Midbrain (tissue), 1 donor: ENCODE data around the gene RASIP1.
"Not testable (repeated sequence)": the region's sequence is repeated elsewhere in the genome, so short reads cannot be mapped to it uniquely, and the experiment has no call there.

ENCODE experiments used
- DNase-seq: peaks from one replicate; lab custom pipeline; 2025; lab: John Stamatoyannopoulos, UW

The RASIP1 gene, protein sequence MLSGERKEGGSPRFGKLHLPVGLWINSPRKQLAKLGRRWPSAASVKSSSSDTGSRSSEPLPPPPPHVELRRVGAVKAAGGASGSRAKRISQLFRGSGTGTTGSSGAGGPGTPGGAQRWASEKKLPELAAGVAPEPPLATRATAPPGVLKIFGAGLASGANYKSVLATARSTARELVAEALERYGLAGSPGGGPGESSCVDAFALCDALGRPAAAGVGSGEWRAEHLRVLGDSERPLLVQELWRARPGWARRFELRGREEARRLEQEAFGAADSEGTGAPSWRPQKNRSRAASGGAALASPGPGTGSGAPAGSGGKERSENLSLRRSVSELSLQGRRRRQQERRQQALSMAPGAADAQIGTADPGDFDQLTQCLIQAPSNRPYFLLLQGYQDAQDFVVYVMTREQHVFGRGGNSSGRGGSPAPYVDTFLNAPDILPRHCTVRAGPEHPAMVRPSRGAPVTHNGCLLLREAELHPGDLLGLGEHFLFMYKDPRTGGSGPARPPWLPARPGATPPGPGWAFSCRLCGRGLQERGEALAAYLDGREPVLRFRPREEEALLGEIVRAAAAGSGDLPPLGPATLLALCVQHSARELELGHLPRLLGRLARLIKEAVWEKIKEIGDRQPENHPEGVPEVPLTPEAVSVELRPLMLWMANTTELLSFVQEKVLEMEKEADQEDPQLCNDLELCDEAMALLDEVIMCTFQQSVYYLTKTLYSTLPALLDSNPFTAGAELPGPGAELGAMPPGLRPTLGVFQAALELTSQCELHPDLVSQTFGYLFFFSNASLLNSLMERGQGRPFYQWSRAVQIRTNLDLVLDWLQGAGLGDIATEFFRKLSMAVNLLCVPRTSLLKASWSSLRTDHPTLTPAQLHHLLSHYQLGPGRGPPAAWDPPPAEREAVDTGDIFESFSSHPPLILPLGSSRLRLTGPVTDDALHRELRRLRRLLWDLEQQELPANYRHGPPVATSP

DNA sequence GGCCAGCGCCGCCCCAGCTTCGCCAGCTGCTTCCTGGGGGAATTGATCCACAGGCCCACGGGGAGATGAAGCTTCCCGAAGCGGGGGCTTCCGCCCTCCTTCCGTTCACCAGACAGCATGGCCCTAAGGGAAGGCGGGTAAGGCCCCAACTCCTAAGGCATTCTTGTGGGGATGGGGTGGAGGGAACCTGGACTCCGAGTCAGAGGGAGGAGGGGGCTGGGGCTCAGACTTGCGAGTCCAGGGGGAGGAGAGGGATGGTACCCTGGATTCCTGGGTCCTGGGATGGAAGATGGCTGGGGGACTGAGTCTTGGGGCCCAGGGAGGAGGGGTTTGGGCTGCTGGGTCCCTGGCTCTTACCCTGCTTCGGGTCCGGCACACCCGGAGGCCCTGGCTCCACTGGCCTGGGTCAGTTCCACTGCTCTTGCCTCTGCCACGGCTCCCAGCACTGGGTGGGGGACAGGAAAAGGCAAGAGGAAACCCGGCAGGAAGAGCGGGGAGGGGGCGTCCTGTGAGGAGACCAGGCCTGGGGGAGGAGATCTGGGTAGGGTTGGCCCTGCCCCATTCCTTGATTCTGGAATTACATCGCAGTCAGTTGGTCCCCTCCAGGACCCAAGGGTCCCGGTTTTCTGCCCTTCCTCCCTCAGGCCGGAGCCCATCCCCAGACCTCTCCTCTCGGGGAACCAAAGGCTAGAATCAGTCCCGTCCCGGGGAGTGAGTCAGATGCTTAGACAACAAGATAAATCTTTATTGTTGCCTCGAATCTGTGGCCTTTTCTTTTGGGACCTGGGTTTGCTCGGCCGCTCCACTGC lies at the start of gene RASIP1:
Gene RASIP1, minus strand, starts transcription at position 447 of the 809 bp plus-strand sequence. Its CDS starts 328 bp downstream, at position 119.
- no peak for DNase-seq

- DNase-seq: not testable (repeated sequence)
Measured at GRCh38 chr19:48787331-48787730, 46.9 kb upstream of the RASIP1 start.

DNA sequence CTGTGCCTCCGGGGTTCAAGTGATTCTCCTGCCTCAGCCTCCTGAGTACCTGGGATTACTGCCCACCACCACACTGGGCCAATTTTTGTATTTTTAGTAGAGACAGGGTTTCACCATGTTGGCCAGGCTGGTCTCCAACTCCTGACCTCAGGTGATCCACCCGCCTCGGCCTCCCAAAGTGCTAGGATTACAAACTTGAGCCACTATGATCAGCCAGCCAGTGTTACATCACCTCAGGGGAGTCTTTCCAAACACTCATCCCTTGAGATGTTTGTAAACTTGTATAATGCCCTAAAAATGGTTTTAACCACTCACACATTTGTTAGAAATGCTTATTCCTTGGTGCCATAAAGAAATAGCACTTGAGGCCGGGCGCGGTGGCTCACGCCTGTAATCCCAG lies 46.0 kb upstream of the RASIP1 start:
- DNase-seq: not testable (repeated sequence)

- DNase-seq: no peak
Measured at GRCh38 chr19:48784527-48784926, 44.1 kb upstream of the RASIP1 start.

DNA sequence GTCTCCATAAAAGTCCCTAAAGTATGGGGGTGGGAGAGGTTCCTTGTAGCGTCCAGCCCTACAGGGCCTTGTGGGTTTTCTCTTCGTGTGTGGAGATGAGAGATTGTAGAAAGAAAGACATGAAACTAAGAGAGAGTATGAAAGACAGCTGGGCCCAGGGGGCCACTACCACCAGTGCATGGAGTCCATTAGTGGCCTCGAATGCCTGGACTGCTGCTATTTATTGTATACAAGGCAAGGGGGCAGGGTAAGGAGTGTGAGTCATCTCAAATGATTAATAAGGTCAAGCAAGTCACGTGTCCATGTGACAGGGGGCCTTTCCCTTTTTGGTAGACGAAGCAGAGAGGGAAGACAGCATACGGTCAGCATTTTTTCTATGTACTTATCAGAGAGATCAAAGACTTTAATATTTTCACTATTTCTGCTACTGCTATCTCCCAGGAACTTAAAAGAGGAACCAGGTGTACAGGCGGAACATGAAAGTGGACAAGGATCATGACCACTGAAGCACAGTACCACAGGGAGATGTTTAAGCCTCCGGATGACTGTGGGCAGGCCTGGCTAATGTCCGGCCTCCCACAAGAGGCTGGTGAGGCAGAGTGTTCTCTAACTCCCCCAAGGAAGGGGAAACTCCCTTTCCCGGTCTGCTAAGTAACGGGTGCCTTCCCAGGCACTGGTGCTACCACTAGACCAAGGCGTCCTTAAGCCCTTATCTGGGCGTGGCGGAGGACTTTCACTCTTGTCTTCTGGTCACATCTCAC lies 40.4 kb upstream of the RASIP1 start:
- DNase-seq: no peak

GRCh38 chr19:48779636-48780035 lies 39.2 kb upstream of the RASIP1 start:
- no peak for DNase-seq

DNA sequence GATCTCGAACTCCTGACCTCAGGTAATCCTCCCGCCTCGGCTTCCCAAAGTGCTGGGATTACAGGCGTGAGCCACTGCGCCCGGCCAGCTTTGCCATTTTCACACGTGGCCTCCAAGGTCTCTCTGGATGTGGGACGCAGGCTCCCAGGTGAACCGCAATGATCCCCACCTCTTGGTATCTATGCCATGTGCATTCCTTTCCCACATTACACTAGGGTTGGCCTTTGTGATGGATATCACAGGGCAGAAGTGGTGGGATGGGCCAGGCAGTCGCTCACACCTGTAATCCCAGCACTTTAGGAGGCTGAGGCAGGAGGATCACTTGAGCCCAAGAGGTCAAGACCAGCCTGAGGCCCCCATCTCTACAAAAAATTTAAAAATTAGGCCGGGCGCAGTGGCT lies 37.3 kb upstream of the RASIP1 start:
- no peak for DNase-seq

DNA sequence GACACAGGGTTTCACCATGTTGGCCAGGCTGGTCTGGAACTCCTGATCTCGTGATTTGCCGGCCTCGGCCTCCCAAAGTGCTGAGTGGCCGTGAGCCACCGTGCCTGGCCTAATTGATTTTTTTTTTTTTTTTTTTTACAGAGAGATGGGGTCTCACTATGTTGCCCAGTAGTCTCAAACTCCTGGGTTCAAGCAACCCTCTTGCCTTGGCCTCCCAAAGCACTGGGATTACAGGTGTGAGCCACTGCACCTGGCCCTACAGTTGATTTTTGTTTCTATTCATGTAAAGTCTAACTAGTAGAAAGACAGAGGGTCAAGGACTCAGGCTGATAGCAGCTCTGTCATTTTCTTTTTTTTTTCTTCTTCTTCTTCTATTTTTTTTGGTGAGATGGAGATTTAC lies 36.7 kb upstream of the RASIP1 start:
- DNase-seq: no peak

DNA sequence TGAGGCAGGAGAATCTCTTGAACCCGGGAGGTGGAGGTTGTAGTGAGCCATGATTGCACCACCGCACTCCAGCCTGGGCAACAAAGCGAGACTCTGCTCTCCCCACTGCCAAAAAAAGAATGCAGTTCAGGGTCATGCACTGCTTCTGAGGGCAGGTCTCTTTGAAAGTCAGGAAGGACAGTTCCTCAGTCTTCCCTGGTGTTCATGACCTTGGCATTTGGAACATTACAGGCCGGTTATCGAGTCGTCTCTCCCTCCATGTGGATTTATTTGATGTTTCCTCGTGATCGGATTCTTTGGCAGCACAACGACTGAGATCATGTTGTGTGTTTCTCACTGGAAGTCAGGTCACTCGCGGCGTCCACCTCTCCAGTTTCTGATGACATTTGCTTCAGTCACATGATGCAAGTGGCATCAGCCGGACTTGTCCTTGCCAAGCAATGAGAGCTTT lies 32.1 kb upstream of the RASIP1 start:
- DNase-seq: no peak

DNA sequence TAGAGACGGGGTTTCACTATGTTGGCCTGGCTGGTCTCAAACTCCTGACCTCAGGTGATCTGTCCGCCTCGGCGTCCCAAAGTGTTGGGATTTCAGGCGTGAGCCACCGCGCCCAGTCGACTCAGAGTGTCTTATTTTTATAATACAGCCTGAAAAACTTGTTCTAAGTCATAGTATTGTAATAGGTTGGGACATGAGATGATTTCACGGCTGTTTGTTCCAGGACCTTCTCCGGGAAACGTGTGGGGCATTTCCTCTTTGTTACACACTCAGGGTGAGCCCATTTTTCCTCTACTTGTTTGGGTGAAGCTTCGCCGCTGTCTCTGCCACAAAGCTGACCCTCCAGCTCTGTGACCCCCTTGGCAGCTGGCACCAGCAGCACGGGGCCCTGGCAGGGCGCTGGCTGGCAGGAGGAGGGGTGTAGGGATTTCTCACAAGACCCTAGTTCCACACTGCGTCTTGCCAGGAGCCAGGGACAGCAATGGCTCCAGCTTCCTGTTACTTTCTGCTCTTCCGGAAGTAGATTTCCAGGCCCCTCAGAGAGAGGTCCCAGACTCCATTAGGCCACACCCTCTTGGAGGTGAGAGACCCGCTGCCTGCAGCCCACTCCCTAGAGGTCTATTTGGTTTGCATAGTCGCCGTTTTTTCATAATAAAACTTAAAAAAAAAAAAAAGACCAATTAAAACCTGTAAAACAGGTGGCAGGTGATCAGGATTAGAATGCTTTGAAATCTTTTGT lies 30.5 kb upstream of the RASIP1 start:
- no peak for DNase-seq

GRCh38 chr19:48770266-48770665 lies 29.9 kb upstream of the RASIP1 start:
- DNase-seq: no peak

GRCh38 chr19:48768994-48769713 lies 28.7 kb upstream of the RASIP1 start:
- DNase-seq: no peak

DNA sequence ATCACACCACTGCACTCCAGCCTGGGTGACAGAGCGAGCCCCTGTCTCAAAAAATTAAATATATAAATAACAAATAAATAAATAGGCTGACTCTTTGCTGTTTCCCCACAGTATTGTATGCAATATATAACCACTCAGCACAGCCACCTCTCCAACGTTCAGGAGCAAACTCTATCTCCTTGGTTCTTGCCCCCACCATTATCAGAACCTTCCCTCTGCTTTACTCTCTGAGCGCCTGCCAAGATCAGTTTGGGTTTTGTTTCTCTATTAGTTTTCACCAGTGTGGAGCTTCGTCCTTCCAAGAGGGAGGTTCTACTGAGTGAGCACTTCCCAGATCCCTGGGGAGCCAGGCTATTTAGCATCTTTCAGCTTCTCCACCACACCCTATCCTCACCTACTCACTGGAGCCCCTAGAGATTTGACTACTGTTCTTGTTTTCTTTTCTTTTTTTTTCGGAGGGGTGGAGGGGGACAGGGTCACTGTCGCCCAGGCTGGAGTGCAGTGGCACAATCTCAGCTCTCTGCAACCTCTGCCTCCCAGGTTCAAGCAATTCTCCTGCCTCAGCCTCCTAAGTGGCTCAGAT lies 27.9 kb upstream of the RASIP1 start:
- not testable (repeated sequence) for DNase-seq

GRCh38 chr19:48765816-48766215 lies 25.4 kb upstream of the RASIP1 start:
- DNase-seq: not testable (repeated sequence)

GRCh38 chr19:48760504-48761205 lies 20.2 kb upstream of the RASIP1 start:
- DNase-seq: no peak

DNA sequence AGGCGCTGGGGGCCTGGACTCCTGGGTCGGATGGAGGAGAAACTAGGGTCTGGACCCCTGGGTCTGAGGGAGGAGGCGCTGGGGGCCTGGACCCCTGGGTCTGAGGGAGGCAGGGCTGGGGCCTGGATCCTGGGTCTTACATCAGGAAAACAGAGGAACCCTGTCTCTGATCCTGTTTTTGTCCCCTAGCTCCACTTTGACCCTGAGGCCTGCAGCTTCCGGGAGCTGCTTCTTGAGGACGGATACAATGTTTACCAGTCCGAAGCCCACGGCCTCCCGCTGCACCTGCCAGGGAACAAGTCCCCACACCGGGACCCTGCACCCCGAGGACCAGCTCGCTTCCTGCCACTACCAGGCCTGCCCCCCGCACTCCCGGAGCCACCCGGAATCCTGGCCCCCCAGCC lies 17.3 kb upstream of the RASIP1 start:
- DNase-seq: no peak

- DNase-seq: no peak
Measured at GRCh38 chr19:48757089-48757675, 16.8 kb upstream of the RASIP1 start.

DNA sequence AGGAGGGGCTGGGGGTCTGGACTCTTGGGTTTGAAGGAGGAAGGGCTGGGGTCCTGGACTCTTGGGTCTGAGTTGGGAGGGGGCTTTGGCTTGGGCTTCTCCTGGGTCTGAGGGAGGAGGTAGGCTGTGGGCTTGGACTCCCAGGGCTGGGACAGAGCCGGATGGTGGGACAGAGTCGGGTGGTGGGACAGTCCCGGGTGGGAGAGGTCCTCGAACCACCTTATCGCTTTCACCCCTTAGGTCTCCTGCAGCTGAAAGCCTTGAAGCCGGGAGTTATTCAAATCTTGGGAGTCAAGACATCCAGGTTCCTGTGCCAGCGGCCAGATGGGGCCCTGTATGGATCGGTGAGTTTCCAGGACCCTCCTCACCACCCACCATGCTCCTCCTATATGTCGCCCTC lies 16.3 kb upstream of the RASIP1 start:
- DNase-seq: no peak
